OCI-LY7 (cell line): ENCODE results near the gene ELMOD3. TPM values are rescaled to one million over a fixed set of nuclear protein-coding genes. Genes with fewer than 3 reads are reported as not detected.

Source experiments
- BruUV-seq: library from RNA; stranded (reverse); fragments of 400-500 nt; replicated peaks from 2 replicates; lab custom pipeline; 2021; lab: Mats Ljungman, UMichigan
- CTCF ChIA-PET: fragments of 300-600 bp; sonication (Branson Sonifier 250); formaldehyde crosslinking; loops from one replicate; lab custom pipeline; 2022; ENCODE audit warnings: antibody characterized with exemption; ENCODE audit not compliant: unreplicated experiment; lab: Charles Lee
- POLR2A ChIA-PET: fragments of 300-600 bp; sonication (Branson Sonifier 250); formaldehyde crosslinking; loops from one replicate; lab custom pipeline; 2022; ENCODE audit warnings: antibody characterized with exemption; lab: Charles Lee
- DNase-seq: peaks from one replicate; pipeline ENCODE4 v3.0.0-alpha.2; 2015; ENCODE audit warnings: low spot score
- H2AFZ ChIP-seq: fragments of 200-600 bp; sonication (generic), shearing (Covaris generic); 2 replicates; pipeline ENCODE4 v1.6.1; 2014; ENCODE audit warnings: mild to moderate bottlenecking, antibody characterized with exemption, low read length, moderate library complexity
- H3K27ac ChIP-seq: fragments of 200-600 bp; sonication (generic); 2 replicates; pipeline ENCODE4 v1.5.1; 2014; ENCODE audit warnings: mixed run types, low read depth, mild to moderate bottlenecking, moderate library complexity, low read length, inconsistent platforms; ENCODE audit not compliant: poor library complexity, severe bottlenecking
- H3K36me3 ChIP-seq: fragments of 200-600 bp; sonication (generic); 2 replicates; pipeline ENCODE4 v1.6.1; 2014; ENCODE audit warnings: mild to moderate bottlenecking, antibody characterized with exemption, low read length, moderate library complexity, mixed read lengths; ENCODE audit not compliant: insufficient read depth
- H3K4me1 ChIP-seq: fragments of 200-600 bp; sonication (generic); 2 replicates; pipeline ENCODE4 v1.5.1; 2014; ENCODE audit warnings: mild to moderate bottlenecking, low read length; ENCODE audit not compliant: insufficient read depth, poor library complexity, severe bottlenecking
- H3K4me2 ChIP-seq: fragments of 200-600 bp; sonication (generic); 2 replicates; pipeline ENCODE4 v1.6.1; 2014; ENCODE audit warnings: mild to moderate bottlenecking, low read length
- H3K4me3 ChIP-seq: fragments of 200-600 bp; sonication (generic); 2 replicates; pipeline ENCODE4 v1.5.1; 2014; ENCODE audit warnings: mild to moderate bottlenecking, low read depth, low read length; ENCODE audit not compliant: poor library complexity, severe bottlenecking
- H3K79me2 ChIP-seq: fragments of 200-600 bp; sonication (generic); 2 replicates; pipeline ENCODE4 v1.6.1; 2016; ENCODE audit warnings: low read depth, mild to moderate bottlenecking, low read length, moderate library complexity, mixed read lengths; ENCODE audit not compliant: insufficient read depth
- H3K9me2 ChIP-seq: fragments of 200-600 bp; sonication (generic); 2 replicates; pipeline ENCODE4 v1.6.1; 2016; ENCODE audit warnings: mild to moderate bottlenecking, low read length, mixed read lengths; ENCODE audit not compliant: insufficient read depth
- H3K9me3 ChIP-seq: fragments of 200-600 bp; sonication (generic); 2 replicates; pipeline ENCODE4 v1.6.1; 2014; ENCODE audit warnings: mild to moderate bottlenecking, mixed run types, low read length, mixed read lengths
- H4K20me1 ChIP-seq: fragments of 200-600 bp; sonication (generic); 2 replicates; pipeline ENCODE4 v1.6.1; 2014; ENCODE audit warnings: mild to moderate bottlenecking, antibody characterized with exemption, low read length, moderate library complexity, mixed read lengths; ENCODE audit not compliant: insufficient read depth
- EZH2phosphoT487 ChIP-seq: fragments of 200-600 bp; sonication (generic); IDR thresholded peaks from 2 replicates; pipeline ENCODE4 v1.6.1; 2018; ENCODE audit warnings: low read depth, borderline replicate concordance, mild to moderate bottlenecking, mixed run types, antibody characterized with exemption, low read length, moderate library complexity, mixed read lengths
- intact Hi-C: fragments of 100-400 bp; cut with micrococcal nuclease; formaldehyde crosslinking; loops from one replicate; pipeline ENCODE4 v1.10.0; 2022; ENCODE audit not compliant: unreplicated experiment
- total RNA-seq, 2 experiments: library from RNA; depleted of rRNA in 1 of 2; stranded (reverse); fragments of >200 nt in 1 of 2; shearing (Covaris generic) in 1 of 2; gene quantifications; 2 replicates each; pipeline ENCODE4 v1.2.3, GENCODE V29; 2014 to 2022
- TF ChIP-seq, protein P1 (sequence below): fragments of 200-600 bp; sonication (generic); conservative IDR thresholded peaks from 2 replicates; pipeline ENCODE4 v1.5.1; 2014; ENCODE audit warnings: mild to moderate bottlenecking, antibody characterized with exemption, low read length, moderate library complexity, mixed read lengths

ELMOD3 gene
- total RNA-seq, 2 experiments from 2014 or later, result 12.0 to 18.5 TPM

DNA sequence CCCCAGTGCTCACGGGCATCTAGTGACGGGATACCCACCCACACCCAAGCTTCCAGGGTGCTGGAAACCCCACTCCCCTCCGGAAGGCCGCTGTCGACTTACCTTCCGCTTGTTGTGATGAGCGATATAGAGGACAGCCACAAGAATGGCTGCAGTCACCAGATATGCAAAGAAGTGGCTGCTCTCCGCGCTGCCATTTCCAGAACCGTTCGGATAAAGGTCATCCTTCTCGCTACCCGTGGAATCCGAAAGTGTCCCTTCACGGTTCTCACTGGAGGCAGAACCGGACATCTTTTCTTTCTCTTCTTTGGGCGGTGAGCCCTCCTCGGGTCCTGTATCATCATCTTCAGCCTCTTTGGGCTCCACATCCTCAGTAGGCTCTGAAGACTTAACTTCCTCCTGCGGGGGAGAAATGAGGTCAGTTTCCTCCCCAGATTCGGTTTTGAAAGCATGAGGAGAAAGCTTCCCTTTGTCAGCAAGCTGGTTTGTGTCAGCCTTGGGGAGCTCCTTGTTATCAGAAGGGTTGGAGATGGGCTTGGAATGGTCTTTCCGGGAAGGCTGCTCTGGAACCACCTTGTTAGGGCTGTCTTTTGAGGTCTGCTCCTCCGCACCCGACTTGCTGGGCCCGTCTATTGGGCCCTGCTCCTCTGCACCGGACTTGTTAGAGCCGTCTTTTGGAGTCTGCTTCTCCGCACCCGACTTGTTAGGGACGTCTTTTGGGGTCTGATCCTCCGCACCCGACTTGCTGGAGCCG, 28.0 kb upstream of the ELMOD3 start:
- Histone ChIP-seq H3K4me3 (peak overlapping the region; percentile 93), H3K9me2 (no peaks in the 10 kb centered on the region), H3K4me1 (peaks cover 37% of the 10 kb centered on the region), H3K79me2 (peaks cover 67% of the 10 kb centered on the region), H2AFZ (no peak overlapping the region), H3K4me2 (peak overlapping the region; percentile 99), H3K9me3 (no peaks in the 10 kb centered on the region), H3K36me3 (peaks cover 58% of the 10 kb centered on the region), H3K27ac (peak overlapping the region; percentile 73), H4K20me1 (peaks cover 38% of the 10 kb centered on the region)
- peak; percentile 70 for DNase-seq
- ChIA-PET CTCF (interaction anchor here (0.6 kb wide), 2 partner anchors 22 to 426 kb away, joined by 3 to 11 read pairs; no protein-coding TSS in a partner anchor), POLR2A (interaction anchor here (0.5 to 2.7 kb wide), 17 partner anchors 9 to 1179 kb away, joined by 3 to 12 read pairs (median 4); partner anchors contain the start of genes ELMOD3, MAT2A and RETSAT)
- intact Hi-C loops, result loop anchor here (1.0 to 2.0 kb wide), 2 partner anchors 26 to 212 kb away; partner anchors contain the start of gene MAT2A
- no peak for TF ChIP-seq EZH2phosphoT487
- TF ChIP-seq, protein P1, sequence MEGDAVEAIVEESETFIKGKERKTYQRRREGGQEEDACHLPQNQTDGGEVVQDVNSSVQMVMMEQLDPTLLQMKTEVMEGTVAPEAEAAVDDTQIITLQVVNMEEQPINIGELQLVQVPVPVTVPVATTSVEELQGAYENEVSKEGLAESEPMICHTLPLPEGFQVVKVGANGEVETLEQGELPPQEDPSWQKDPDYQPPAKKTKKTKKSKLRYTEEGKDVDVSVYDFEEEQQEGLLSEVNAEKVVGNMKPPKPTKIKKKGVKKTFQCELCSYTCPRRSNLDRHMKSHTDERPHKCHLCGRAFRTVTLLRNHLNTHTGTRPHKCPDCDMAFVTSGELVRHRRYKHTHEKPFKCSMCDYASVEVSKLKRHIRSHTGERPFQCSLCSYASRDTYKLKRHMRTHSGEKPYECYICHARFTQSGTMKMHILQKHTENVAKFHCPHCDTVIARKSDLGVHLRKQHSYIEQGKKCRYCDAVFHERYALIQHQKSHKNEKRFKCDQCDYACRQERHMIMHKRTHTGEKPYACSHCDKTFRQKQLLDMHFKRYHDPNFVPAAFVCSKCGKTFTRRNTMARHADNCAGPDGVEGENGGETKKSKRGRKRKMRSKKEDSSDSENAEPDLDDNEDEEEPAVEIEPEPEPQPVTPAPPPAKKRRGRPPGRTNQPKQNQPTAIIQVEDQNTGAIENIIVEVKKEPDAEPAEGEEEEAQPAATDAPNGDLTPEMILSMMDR, result no peak
- TSS peak; percentile 52 for BruUV-seq

DNA sequence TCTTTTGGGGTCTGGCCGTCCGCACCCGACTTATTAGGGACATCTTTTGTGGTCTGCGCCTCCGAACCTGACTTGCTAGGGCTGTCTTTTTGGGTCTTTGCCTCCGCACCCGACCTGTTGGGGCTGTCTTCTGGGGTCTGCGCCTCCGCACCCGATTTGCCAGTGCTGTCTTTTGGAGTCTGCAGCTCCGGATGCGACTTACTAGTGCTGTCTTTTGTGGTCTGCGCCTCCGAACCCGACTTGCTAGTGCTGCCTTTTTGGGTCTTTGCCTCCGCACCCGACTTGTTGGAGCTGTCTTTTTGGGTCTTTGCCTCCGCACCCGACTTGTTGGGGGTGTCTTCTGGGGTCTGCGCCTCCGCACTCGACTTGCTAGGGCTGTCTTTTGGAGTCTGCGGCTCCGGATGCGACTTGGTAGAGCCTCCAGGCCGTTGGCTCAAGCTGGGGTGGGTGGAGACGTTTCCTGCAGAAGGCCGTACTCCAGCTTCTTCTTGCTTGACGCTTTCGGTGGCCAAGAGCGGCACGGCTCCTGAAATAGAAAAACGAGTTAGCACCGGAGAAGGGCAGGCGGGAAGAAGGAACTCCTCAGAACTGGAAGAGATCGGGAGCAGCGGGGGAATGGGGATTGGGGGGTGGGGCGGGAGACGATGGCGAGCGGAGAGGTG, 27.3 kb upstream of the ELMOD3 start:
- peak; percentile 84 for DNase-seq
- peak overlapping the region; percentile 8; the same call in 1 of the 2 replicates for H2AFZ ChIP-seq
- ChIA-PET POLR2A (interaction anchor here (0.6 to 2.7 kb wide), 22 partner anchors 8 to 1178 kb away, joined by 3 to 12 read pairs (median 4); partner anchors contain the start of genes ELMOD3, GGCX, MAT2A and RETSAT), CTCF (interaction anchor here (0.5 to 0.6 kb wide), 4 partner anchors 11 to 426 kb away, joined by 3 to 11 read pairs (median 6); partner anchors contain the start of gene MAT2A)
- H3K36me3 ChIP-seq, result peaks cover 50% of the 10 kb centered on the region
- peaks cover 32% of the 10 kb centered on the region for H4K20me1 ChIP-seq
- H3K4me1 ChIP-seq, result peaks cover 33% of the 10 kb centered on the region
- H3K4me2 ChIP-seq, result peak overlapping the region; percentile 99
- no TSS peak for BruUV-seq
- H3K4me3 ChIP-seq, result peak overlapping the region; percentile 93
- peak overlapping the region; percentile 73 for H3K27ac ChIP-seq
- intact Hi-C loops, result loop anchor here (2.0 kb wide), 1 partner anchor 212 kb away; the partner anchor contains the start of gene MAT2A
- peaks cover 60% of the 10 kb centered on the region for H3K79me2 ChIP-seq
- no peaks in the 10 kb centered on the region for H3K9me2 ChIP-seq
- no peak for TF ChIP-seq EZH2phosphoT487
- TF ChIP-seq, protein P1, result no peak
- no peaks in the 10 kb centered on the region for H3K9me3 ChIP-seq
